Measurements from ENCODE around the gene EIF3M.

DNA sequence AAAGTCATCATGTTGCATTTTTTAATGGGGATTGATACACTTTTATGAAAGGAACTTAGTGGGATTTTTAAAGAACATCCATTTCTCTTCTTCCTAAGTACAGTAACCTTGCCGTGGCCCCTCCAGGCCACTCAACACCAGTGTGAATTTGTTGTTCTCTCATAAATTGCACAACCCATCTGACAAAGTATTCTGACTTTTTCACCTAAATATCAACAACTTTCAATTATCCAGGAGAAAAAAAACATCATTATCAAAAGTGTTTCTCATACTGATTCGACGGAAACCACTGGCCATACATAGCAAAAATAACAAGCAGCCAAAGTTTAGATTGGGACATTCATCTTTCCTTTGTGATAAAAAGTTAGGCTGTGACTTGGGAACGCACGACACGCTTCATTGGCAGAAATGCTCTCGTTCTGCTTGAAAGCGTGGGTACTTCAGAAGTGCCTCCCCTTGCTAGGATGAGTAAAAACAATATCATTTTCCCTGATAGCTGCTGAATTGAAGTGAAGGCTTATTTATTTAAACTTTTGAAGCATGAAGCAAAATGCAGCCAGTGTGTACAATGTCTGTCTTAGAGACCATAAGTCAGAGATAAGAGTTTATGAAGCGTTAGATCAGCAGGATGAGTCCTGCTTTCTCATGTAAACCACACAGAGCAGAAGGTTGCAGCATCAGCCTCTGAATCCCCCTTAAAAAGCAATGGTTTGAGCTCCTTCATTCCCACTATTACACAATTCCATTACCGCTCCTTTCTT is 20.6 kb upstream of the EIF3M start:
- TF ChIP-seq EZH2 (IDR thresholded peaks at IDR 0.05) (no peak), FOXP2 (optimal IDR thresholded peaks at IDR 0.05; ENCODE audit: control extremely low read depth, extremely low read length, insufficient read depth) (no peak)
